PC-3 (cell line): ENCODE measurements around the gene PSKH1. TPM values are rescaled to one million over a fixed set of nuclear protein-coding genes. Genes with fewer than 3 reads are reported as not detected.

Source experiments
- ATAC-seq: fragments of 200-7000 bp; cut with Tn5 transposase; 2 replicates; pipeline ENCODE4 v1.9.1; 2020; ENCODE audit warnings: mild to moderate bottlenecking, moderate library complexity
- BruUV-seq: library from RNA; stranded (reverse); fragments of 400-500 nt; replicated peaks from 2 replicates; lab custom pipeline; 2021; lab: Mats Ljungman, UMichigan
- CTCF ChIA-PET: fragments of 300-600 bp; sonication (Branson Sonifier 250); formaldehyde crosslinking; loops from one replicate; lab custom pipeline; 2022; ENCODE audit warnings: antibody characterized with exemption; lab: Charles Lee
- POLR2A ChIA-PET: fragments of 300-600 bp; sonication (Branson Sonifier 250); formaldehyde crosslinking; loops from one replicate; lab custom pipeline; 2022; ENCODE audit warnings: antibody characterized with exemption; ENCODE audit not compliant: unreplicated experiment; lab: Charles Lee
- DNase-seq: peaks from one replicate; pipeline ENCODE4 v3.0.0-alpha.2; 2015
- H2AFZ ChIP-seq: fragments of 300-600 bp; sonication (generic); 2 replicates; pipeline ENCODE4 v1.6.0; 2016; ENCODE audit warnings: antibody characterized with exemption, low read length
- H3F3A ChIP-seq: fragments of 300-600 bp; sonication (generic); one replicate; pipeline ENCODE4 v1.6.0; 2017; ENCODE audit warnings: antibody characterized with exemption, low read length, control low read depth, mild to moderate bottlenecking; ENCODE audit not compliant: unreplicated experiment
- H3K27ac ChIP-seq: fragments of 300-600 bp; sonication (generic); 2 replicates; pipeline ENCODE4 v1.5.1; 2016; ENCODE audit warnings: mild to moderate bottlenecking, low read length
- H3K27me3 ChIP-seq: fragments of 300-600 bp; sonication (generic); 2 replicates; pipeline ENCODE4 v1.6.1; 2016; ENCODE audit warnings: low read length, mixed read lengths
- H3K36me3 ChIP-seq: fragments of 300-600 bp; sonication (generic); 2 replicates; pipeline ENCODE4 v1.6.1; 2016; ENCODE audit warnings: low read depth, mixed run types, low read length, mixed read lengths
- H3K4me1 ChIP-seq: fragments of 300-600 bp; sonication (generic); 2 replicates; pipeline ENCODE4 v1.5.1; 2016; ENCODE audit warnings: low read length; ENCODE audit not compliant: insufficient read depth
- H3K4me2 ChIP-seq: fragments of 300-600 bp; sonication (generic); 2 replicates; pipeline ENCODE4 v1.6.0; 2016; ENCODE audit warnings: low read length
- H3K4me3 ChIP-seq: fragments of 300-600 bp; sonication (generic); 2 replicates; pipeline ENCODE4 v1.5.1; 2016; ENCODE audit warnings: mild to moderate bottlenecking, low read length, mixed read lengths
- H3K79me2 ChIP-seq: fragments of 300-600 bp; sonication (generic); 2 replicates; pipeline ENCODE4 v1.6.1; 2017; ENCODE audit warnings: low read length, mixed read lengths
- H3K9ac ChIP-seq: fragments of 300-600 bp; sonication (generic); 2 replicates; pipeline ENCODE4 v1.6.0; 2016; ENCODE audit warnings: mild to moderate bottlenecking, low read length
- H3K9me2 ChIP-seq: fragments of 300-600 bp; sonication (generic); replicated peaks from 2 replicates; pipeline ENCODE4 v1.6.1; 2016; ENCODE audit warnings: mixed run types, low read length, mixed read lengths
- H3K9me3 ChIP-seq: fragments of 300-600 bp; sonication (generic); 2 replicates; pipeline ENCODE4 v1.6.1; 2016; ENCODE audit warnings: low read length, mixed read lengths
- H4K20me1 ChIP-seq: fragments of 300-600 bp; sonication (generic); 2 replicates; pipeline ENCODE4 v1.6.1; 2016; ENCODE audit warnings: low read length, mixed read lengths
- EZH2 ChIP-seq: fragments of 300-600 bp; sonication (generic); IDR thresholded peaks from one replicate; pipeline ENCODE4 v1.6.1; 2017; ENCODE audit warnings: antibody characterized with exemption, mild to moderate bottlenecking, low read length; ENCODE audit not compliant: unreplicated experiment
- EZH2phosphoT487 ChIP-seq: fragments of 300-600 bp; sonication (generic); IDR thresholded peaks from 2 replicates; pipeline ENCODE4 v1.6.1; 2018; ENCODE audit warnings: mild to moderate bottlenecking, antibody characterized with exemption, low read length, borderline replicate concordance
- intact Hi-C: fragments of 100-400 bp; cut with micrococcal nuclease; formaldehyde crosslinking; loops from 2 replicates; pipeline ENCODE4 v1.9.0; 2023
- total RNA-seq: library from RNA; depleted of rRNA; stranded (reverse); fragments of >200 nt; gene quantifications from 2 replicates; pipeline ENCODE4 v1.2.3, GENCODE V29; 2014
- TF ChIP-seq, protein P1 (sequence below): fragments of 300-600 bp; sonication (generic); conservative IDR thresholded peaks from 2 replicates; pipeline ENCODE4 v1.5.1; 2017; ENCODE audit warnings: antibody characterized with exemption, low read depth, mild to moderate bottlenecking, low read length

PSKH1 gene
- total RNA-seq, 1 experiment from 2014 or later: 6.6 TPM

DNA sequence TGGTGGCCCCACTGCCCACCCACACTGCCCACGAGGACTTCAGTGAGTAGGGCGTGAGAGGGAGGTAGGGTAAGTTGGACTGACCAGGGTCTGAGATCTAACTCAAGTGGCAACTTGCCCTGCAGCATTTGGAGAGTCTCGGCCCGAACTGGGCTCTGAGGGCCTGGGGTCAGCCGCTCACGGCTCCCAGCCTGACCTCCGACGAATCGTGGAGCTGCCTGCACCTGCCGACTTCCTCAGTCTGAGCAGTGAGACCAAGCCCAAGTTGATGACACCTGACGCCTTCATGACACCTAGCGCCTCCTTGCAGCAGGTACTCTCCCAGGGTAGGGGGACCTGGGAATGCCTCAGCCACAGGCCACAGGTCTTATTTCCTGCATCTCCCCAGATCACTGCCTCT is 13.6 kb upstream of the PSKH1 start:
- 0 out of 2 replicates have a peak, but pooled peaks cover 7% of the 10 kb centered on the region for H4K20me1 ChIP-seq
- intact Hi-C loops: no loop called here
- ATAC-seq (no peak), DNase-seq (no peak)
- BruUV-seq: no TSS peak
- H3K79me2 ChIP-seq: peaks cover 26% of the 10 kb centered on the region
- peaks cover 18% of the 10 kb centered on the region for H3K36me3 ChIP-seq
- H3K9ac ChIP-seq: no peak overlapping the region
- H3F3A ChIP-seq: no peaks in the 10 kb centered on the region
- no peaks in the 10 kb centered on the region for H3K9me2 ChIP-seq
- no peak overlapping the region for H2AFZ ChIP-seq
- H3K4me3 ChIP-seq: no peak overlapping the region
- H3K27me3 ChIP-seq: no peaks in the 10 kb centered on the region
- no peak overlapping the region for H3K27ac ChIP-seq
- CTCF ChIA-PET: no interaction called here
- H3K4me1 ChIP-seq: peaks cover 4% of the 10 kb centered on the region; the same call in 1 of the 2 replicates
- no peak overlapping the region for H3K4me2 ChIP-seq
- H3K9me3 ChIP-seq: no peaks in the 10 kb centered on the region
- POLR2A ChIA-PET: no interaction called here
- no peak for TF ChIP-seq EZH2phosphoT487
- TF ChIP-seq, protein P1, sequence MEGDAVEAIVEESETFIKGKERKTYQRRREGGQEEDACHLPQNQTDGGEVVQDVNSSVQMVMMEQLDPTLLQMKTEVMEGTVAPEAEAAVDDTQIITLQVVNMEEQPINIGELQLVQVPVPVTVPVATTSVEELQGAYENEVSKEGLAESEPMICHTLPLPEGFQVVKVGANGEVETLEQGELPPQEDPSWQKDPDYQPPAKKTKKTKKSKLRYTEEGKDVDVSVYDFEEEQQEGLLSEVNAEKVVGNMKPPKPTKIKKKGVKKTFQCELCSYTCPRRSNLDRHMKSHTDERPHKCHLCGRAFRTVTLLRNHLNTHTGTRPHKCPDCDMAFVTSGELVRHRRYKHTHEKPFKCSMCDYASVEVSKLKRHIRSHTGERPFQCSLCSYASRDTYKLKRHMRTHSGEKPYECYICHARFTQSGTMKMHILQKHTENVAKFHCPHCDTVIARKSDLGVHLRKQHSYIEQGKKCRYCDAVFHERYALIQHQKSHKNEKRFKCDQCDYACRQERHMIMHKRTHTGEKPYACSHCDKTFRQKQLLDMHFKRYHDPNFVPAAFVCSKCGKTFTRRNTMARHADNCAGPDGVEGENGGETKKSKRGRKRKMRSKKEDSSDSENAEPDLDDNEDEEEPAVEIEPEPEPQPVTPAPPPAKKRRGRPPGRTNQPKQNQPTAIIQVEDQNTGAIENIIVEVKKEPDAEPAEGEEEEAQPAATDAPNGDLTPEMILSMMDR: no peak
- TF ChIP-seq EZH2: no peak

DNA sequence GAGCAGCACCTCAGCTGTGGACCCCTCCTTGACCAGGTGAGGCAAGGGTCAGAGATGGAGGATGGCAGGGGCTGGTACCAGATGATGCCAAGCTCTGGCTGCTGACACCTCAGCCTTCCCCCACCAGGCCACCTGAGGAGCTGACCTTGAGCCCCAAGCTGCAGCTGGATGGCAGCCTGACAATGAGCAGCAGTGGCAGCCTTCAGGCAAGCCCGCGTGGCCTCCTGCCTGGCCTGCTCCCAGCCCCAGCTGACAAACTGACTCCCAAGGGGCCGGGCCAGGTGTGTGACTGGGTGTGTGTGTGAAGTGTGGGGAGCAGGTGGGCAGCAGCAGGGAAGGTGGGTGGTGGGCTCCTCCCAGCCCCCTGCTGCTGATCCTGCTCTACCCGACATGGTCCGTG is 13.1 kb upstream of the PSKH1 start:
- H2AFZ ChIP-seq: no peak overlapping the region
- ATAC-seq (no peak), DNase-seq (no peak)
- H3K9ac ChIP-seq: no peak overlapping the region
- ChIA-PET CTCF (no interaction called here), POLR2A (no interaction called here)
- TF ChIP-seq, protein P1: no peak
- no peak for TF ChIP-seq EZH2
- TF ChIP-seq EZH2phosphoT487: no peak
- peaks cover 22% of the 10 kb centered on the region for H3K79me2 ChIP-seq
- H3K4me2 ChIP-seq: no peak overlapping the region
- no peaks in the 10 kb centered on the region for H3F3A ChIP-seq
- no peaks in the 10 kb centered on the region for H3K27me3 ChIP-seq
- no peak overlapping the region for H3K27ac ChIP-seq
- H3K36me3 ChIP-seq: peaks cover 18% of the 10 kb centered on the region
- no peaks in the 10 kb centered on the region for H3K9me3 ChIP-seq
- no TSS peak for BruUV-seq
- H3K4me1 ChIP-seq: peaks cover 2% of the 10 kb centered on the region; the same call in 1 of the 2 replicates
- H3K4me3 ChIP-seq: no peak overlapping the region
- intact Hi-C loops: no loop called here
- H4K20me1 ChIP-seq: 0 out of 2 replicates have a peak, but pooled peaks cover 7% of the 10 kb centered on the region
- H3K9me2 ChIP-seq: no peaks in the 10 kb centered on the region

DNA sequence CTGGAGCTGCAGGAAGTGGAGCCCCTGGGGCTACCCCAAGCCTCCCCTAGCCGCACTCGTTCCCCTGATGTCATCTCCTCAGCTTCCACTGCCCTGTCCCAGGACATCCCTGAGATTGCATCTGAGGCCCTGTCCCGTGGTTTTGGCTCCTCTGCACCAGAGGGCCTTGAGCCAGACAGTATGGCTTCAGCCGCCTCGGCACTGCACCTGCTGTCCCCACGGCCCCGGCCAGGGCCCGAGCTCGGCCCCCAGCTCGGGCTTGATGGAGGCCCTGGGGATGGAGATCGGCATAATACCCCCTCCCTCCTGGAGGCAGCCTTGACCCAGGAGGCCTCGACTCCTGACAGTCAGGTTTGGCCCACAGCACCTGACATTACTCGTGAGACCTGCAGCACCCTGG is 12.5 kb upstream of the PSKH1 start:
- POLR2A ChIA-PET: no interaction called here
- no peak overlapping the region for H3K9ac ChIP-seq
- intact Hi-C loops: no loop called here
- TF ChIP-seq EZH2phosphoT487 (no peak), EZH2 (no peak)
- TF ChIP-seq, protein P1: no peak
- peaks cover 6% of the 10 kb centered on the region; the same call in 1 of the 2 replicates for H3K4me1 ChIP-seq
- ATAC-seq: no peak
- CTCF ChIA-PET: no interaction called here
- no peak overlapping the region for H3K4me2 ChIP-seq
- H3K27ac ChIP-seq: no peak overlapping the region
- no peaks in the 10 kb centered on the region for H3F3A ChIP-seq
- peaks cover 18% of the 10 kb centered on the region for H3K36me3 ChIP-seq
- H4K20me1 ChIP-seq: 0 out of 2 replicates have a peak, but pooled peaks cover 7% of the 10 kb centered on the region
- no peaks in the 10 kb centered on the region for H3K27me3 ChIP-seq
- no peak for DNase-seq
- BruUV-seq: no TSS peak
- no peaks in the 10 kb centered on the region for H3K9me3 ChIP-seq
- H3K4me3 ChIP-seq: no peak overlapping the region
- no peak overlapping the region for H2AFZ ChIP-seq
- H3K79me2 ChIP-seq: peaks cover 15% of the 10 kb centered on the region
- H3K9me2 ChIP-seq: no peaks in the 10 kb centered on the region
